ENCODE data around the gene NTRK3.

DNA sequence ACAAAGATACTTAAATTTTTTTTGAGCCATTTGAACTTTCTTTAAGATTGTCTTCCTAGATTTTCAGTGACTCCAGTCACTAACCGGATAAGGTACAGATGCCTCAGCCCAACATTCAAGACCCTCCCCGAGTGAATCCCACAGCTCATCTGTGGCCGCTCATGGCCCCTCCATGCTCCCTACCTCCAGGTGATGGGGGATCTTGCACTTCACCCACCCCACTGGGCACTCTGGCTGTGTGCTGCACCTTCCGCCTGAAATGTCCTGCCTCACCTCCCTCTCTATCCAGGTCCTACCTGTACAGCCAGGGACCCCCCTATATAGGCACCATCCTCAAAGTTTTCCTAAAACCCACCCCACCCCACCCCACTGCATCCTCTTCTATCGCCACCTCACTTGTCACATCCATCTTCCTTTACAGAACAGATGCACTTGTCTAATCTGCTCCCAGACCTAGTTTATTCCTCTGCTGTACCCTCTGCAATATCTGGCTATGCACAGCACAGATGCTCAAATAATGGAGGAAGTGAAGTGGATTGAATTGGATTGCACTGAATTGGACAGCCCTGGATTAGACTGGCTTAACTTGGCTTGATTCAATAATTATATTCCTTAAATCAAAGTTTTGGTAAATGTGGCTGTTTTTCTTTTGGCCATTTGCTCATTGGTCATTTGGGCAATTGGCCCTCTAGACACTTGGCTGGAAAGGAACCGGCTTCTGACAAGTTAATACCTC, 24.5 kb downstream of the NTRK3 start:
- TF ChIP-seq, protein P1, sequence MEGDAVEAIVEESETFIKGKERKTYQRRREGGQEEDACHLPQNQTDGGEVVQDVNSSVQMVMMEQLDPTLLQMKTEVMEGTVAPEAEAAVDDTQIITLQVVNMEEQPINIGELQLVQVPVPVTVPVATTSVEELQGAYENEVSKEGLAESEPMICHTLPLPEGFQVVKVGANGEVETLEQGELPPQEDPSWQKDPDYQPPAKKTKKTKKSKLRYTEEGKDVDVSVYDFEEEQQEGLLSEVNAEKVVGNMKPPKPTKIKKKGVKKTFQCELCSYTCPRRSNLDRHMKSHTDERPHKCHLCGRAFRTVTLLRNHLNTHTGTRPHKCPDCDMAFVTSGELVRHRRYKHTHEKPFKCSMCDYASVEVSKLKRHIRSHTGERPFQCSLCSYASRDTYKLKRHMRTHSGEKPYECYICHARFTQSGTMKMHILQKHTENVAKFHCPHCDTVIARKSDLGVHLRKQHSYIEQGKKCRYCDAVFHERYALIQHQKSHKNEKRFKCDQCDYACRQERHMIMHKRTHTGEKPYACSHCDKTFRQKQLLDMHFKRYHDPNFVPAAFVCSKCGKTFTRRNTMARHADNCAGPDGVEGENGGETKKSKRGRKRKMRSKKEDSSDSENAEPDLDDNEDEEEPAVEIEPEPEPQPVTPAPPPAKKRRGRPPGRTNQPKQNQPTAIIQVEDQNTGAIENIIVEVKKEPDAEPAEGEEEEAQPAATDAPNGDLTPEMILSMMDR (conservative IDR thresholded peaks at IDR 0.05 in 1 of 2, IDR thresholded peaks at IDR 0.05 in 1 of 2; ENCODE audit: extremely low read depth in 1 of 2, insufficient read depth in 1 of 2, low read depth in 1 of 2, low read length in 2 of 2): no peak
- TF ChIP-seq EZH2 (IDR thresholded peaks at IDR 0.05; ENCODE audit: borderline replicate concordance, low read length): no peak
